ENCODE results near the gene IL22RA1. TPM values are rescaled to one million over a fixed set of nuclear protein-coding genes. Genes with fewer than 3 reads are reported as not detected.

IL22RA1 gene
- total and polyA plus RNA-seq, 2 of the 8 experiments (the other 6 are each of a cell fraction or from before 2014, with no cell fraction given) = 0.17 to 0.32 TPM

DNA sequence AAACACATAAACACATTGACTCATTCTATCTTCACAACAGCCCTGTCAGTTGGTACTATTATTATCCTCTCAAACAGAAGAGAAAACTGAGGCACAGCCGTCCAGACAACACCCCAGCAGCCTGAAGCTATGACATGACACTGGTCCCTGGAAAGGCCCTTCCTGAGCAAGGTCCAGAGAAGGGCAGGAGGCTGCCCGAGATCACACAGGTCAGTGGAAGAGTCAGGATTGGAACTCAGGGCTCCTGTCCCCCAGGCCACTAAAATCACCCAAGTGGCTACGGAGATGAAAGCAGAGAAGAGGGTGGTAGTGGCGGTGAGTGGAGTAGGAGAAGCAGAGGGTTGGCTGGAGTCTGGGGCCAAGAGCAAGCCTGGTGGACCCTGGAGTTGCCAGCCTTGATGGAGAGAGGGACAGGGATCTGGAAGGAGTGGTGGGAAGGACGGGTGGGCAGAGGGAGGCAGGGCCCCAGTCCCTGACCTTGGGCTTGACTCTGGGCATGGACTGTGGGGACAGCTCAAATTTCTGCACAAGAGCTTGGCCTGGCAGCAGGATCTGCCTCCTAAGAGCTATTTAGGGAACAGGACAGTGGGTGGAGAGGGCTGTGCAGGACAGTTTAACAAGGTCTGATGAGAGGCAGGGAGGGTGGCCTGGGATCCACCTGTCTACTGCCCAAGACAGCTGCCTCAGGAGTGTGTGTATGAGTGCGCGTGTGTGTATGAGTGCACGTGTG lies 46.8 kb downstream of the IL22RA1 start (continued):
- TF ChIP-seq, protein P1, sequence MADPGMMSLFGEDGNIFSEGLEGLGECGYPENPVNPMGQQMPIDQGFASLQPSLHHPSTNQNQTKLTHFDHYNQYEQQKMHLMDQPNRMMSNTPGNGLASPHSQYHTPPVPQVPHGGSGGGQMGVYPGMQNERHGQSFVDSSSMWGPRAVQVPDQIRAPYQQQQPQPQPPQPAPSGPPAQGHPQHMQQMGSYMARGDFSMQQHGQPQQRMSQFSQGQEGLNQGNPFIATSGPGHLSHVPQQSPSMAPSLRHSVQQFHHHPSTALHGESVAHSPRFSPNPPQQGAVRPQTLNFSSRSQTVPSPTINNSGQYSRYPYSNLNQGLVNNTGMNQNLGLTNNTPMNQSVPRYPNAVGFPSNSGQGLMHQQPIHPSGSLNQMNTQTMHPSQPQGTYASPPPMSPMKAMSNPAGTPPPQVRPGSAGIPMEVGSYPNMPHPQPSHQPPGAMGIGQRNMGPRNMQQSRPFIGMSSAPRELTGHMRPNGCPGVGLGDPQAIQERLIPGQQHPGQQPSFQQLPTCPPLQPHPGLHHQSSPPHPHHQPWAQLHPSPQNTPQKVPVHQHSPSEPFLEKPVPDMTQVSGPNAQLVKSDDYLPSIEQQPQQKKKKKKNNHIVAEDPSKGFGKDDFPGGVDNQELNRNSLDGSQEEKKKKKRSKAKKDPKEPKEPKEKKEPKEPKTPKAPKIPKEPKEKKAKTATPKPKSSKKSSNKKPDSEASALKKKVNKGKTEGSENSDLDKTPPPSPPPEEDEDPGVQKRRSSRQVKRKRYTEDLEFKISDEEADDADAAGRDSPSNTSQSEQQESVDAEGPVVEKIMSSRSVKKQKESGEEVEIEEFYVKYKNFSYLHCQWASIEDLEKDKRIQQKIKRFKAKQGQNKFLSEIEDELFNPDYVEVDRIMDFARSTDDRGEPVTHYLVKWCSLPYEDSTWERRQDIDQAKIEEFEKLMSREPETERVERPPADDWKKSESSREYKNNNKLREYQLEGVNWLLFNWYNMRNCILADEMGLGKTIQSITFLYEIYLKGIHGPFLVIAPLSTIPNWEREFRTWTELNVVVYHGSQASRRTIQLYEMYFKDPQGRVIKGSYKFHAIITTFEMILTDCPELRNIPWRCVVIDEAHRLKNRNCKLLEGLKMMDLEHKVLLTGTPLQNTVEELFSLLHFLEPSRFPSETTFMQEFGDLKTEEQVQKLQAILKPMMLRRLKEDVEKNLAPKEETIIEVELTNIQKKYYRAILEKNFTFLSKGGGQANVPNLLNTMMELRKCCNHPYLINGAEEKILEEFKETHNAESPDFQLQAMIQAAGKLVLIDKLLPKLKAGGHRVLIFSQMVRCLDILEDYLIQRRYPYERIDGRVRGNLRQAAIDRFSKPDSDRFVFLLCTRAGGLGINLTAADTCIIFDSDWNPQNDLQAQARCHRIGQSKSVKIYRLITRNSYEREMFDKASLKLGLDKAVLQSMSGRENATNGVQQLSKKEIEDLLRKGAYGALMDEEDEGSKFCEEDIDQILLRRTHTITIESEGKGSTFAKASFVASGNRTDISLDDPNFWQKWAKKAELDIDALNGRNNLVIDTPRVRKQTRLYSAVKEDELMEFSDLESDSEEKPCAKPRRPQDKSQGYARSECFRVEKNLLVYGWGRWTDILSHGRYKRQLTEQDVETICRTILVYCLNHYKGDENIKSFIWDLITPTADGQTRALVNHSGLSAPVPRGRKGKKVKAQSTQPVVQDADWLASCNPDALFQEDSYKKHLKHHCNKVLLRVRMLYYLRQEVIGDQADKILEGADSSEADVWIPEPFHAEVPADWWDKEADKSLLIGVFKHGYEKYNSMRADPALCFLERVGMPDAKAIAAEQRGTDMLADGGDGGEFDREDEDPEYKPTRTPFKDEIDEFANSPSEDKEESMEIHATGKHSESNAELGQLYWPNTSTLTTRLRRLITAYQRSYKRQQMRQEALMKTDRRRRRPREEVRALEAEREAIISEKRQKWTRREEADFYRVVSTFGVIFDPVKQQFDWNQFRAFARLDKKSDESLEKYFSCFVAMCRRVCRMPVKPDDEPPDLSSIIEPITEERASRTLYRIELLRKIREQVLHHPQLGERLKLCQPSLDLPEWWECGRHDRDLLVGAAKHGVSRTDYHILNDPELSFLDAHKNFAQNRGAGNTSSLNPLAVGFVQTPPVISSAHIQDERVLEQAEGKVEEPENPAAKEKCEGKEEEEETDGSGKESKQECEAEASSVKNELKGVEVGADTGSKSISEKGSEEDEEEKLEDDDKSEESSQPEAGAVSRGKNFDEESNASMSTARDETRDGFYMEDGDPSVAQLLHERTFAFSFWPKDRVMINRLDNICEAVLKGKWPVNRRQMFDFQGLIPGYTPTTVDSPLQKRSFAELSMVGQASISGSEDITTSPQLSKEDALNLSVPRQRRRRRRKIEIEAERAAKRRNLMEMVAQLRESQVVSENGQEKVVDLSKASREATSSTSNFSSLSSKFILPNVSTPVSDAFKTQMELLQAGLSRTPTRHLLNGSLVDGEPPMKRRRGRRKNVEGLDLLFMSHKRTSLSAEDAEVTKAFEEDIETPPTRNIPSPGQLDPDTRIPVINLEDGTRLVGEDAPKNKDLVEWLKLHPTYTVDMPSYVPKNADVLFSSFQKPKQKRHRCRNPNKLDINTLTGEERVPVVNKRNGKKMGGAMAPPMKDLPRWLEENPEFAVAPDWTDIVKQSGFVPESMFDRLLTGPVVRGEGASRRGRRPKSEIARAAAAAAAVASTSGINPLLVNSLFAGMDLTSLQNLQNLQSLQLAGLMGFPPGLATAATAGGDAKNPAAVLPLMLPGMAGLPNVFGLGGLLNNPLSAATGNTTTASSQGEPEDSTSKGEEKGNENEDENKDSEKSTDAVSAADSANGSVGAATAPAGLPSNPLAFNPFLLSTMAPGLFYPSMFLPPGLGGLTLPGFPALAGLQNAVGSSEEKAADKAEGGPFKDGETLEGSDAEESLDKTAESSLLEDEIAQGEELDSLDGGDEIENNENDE (IDR thresholded peaks at IDR 0.05; ENCODE audit: insufficient replicate concordance, low read length) = no peak
- TF ChIP-seq POU5F1 (IDR thresholded peaks at IDR 0.05; ENCODE audit: low read depth, low read length) (no peak), JUND (IDR thresholded peaks at IDR 0.05; ENCODE audit: low read length) (no peak), BCL11A (IDR thresholded peaks at IDR 0.05; ENCODE audit: low read depth in 2 of 2, low read length in 2 of 2) (no peak), SUZ12 (IDR thresholded peaks at IDR 0.05; ENCODE audit: low read length) (no peak), HDAC2 (IDR thresholded peaks at IDR 0.05; ENCODE audit: borderline replicate concordance in 1 of 2, low read depth in 2 of 2, low read length in 2 of 2) (no peak), TAF7 (optimal IDR thresholded peaks at IDR 0.05; ENCODE audit: borderline replicate concordance, low read depth, low read length) (no peak), TAF1 (IDR thresholded peaks at IDR 0.05; ENCODE audit: low read depth, low read length) (no peak), BRCA1 (IDR thresholded peaks at IDR 0.05; ENCODE audit: low read depth, low read length) (no peak)
- TF ChIP-seq, protein P2, sequence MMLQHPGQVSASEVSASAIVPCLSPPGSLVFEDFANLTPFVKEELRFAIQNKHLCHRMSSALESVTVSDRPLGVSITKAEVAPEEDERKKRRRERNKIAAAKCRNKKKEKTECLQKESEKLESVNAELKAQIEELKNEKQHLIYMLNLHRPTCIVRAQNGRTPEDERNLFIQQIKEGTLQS (IDR thresholded peaks at IDR 0.05; ENCODE audit: insufficient read depth, low read depth, low read length) = no peak
